Right lobe of liver (tissue), 6 donors: Measurements from ENCODE around the gene CENPV. TPM values are rescaled to one million over a fixed set of nuclear protein-coding genes. Genes with fewer than 3 reads are reported as not detected.
"Not testable (repeated sequence)": the region's sequence is repeated elsewhere in the genome, so short reads cannot be mapped to it uniquely, and the experiment has no call there.

Experiments used
- ATAC-seq, 4 donors: fragments of 200-7000 bp; cut with Tn5 transposase; one replicate each; pipeline ENCODE4 v1.9.1; 2020; ENCODE audit warnings: mild to moderate bottlenecking in 4 of 4, moderate library complexity in 4 of 4
- DNase-seq, 3 donors: peaks; one replicate each; pipeline ENCODE4 v3.0.0-alpha.2; 2020
- H3K27ac ChIP-seq, 3 donors: fragments of 200-600 bp; one replicate each; pipeline ENCODE4 v1.8.0; 2022
- H3K27me3 ChIP-seq, 2 donors: fragments of 200-600 bp; one replicate each; pipeline ENCODE4 v1.8.0; 2022
- H3K36me3 ChIP-seq, 4 donors: fragments of 200-600 bp; sonication (generic) in 1 of 4; one replicate each; pipeline versions ENCODE4 v1.5.1 to v1.8.0; 2017 to 2022; ENCODE audit warnings: control low read depth in 1 of 4
- H3K4me1 ChIP-seq, 4 donors: fragments of 200-600 bp; sonication (generic) in 1 of 4; one replicate each; pipeline versions ENCODE4 v1.5.1 to v1.8.0; 2017 to 2022; ENCODE audit warnings: control low read depth in 1 of 4
- H3K4me3 ChIP-seq, 3 donors: fragments of 200-600 bp; one replicate each; pipeline ENCODE4 v1.8.0; 2022
- H3K9me3 ChIP-seq, 4 donors: fragments of 200-600 bp; sonication (generic) in 1 of 4; one replicate each; pipeline versions ENCODE4 v1.5.1 to v1.8.0; 2017 to 2022; ENCODE audit warnings: control low read depth in 1 of 4
- POLR2A ChIP-seq: fragments of 450-650 bp; IDR thresholded peaks from one replicate; pipeline ENCODE4 v1.6.1; 2017; ENCODE audit warnings: antibody characterized with exemption, mild to moderate bottlenecking
- WGBS: methylation state at CpG from one replicate; pipeline ENCODE4 v1.1.6; 2018; ENCODE audit warnings: low coverage, low lambda C conversion rate; ENCODE audit not compliant: insufficient coverage; ENCODE audit errors: missing lambda C conversion rate; 5-methylcytosine and 5-hydroxymethylcytosine counted together
- intact Hi-C, 2 donors: fragments of 100-400 bp; cut with DNase I; formaldehyde crosslinking; loops; one replicate each; pipeline versions ENCODE4 v1.11.2 to v1.14.1; 2022
- long read RNA-seq: library from polyadenylated mRNA; unstranded; transcript quantifications from one replicate; pipeline ENCODE4 v2.0.0, GENCODE V29; 2019
- total RNA-seq, 6 experiments: library from RNA; depleted of rRNA in 2 of 6; stranded (reverse); fragments of >200 nt in 2 of 6; fragmentation: NEBNext Ultra II Directional in 3 of 6; extraction: Animal tissue kit (Norgen Biotek cat#: 25700) in 3 of 6; gene quantifications; one replicate each; pipeline versions ENCODE4 v1.1.0 to v1.2.4, GENCODE V29; 2016 to 2023
- TF ChIP-seq, protein P1 (sequence below), 4 donors: fragments of 200-600 bp in 3 of 4; fragments of 450-650 bp in 1 of 4; IDR thresholded peaks; one replicate each; pipeline versions ENCODE4 v1.5.1 to v1.8.0; 2016 to 2022; ENCODE audit warnings: antibody characterized with exemption in 4 of 4, mild to moderate bottlenecking in 2 of 4
- donor health status: DM: no; HTN: yes; CAD: no.
- donor health status: DM: no; HTN: no; CAD: no.
- donor health status: DM: no; HTN: no; CAD: no.
- donor health status: DM: no; HTN: yes; CAD: no.
- donor health status: DM: no; HTN: yes; CAD: no.

Gene CENPV
- 10 to 100 TPM; 19.8 to 34.5 (median 24.8) TPM for total RNA-seq
- long read RNA-seq: 0 reads

GRCh38 chr17:16353317-16354174 is at the start of gene CENPV:
CENPV (minus strand) TSS chr17:16353469; CDS start chr17:16353436, 33 bp downstream.
- WGBS: 61% methylated on average over 12 of the region's 83 CpGs
- DNase-seq (peak; percentile 62 to 71 (median 64)), ATAC-seq (peak; percentile 77 to 87 (median 82))
- Histone ChIP-seq H3K9me3 (no peaks in the 10 kb centered on the region), H3K27me3 (no peaks in the 10 kb centered on the region), H3K4me3 (peak within 1 kb of the TSS; percentile 66 to 82 (median 78)), H3K4me1 (peaks cover 0 to 10% (median 5%) of the 10 kb centered on the region in 4 donors), H3K36me3 (peaks cover 0 to 9% (median 0%) of the 10 kb centered on the region in 4 donors), H3K27ac (peak within 1 kb of the TSS; percentile 86 to 90 (median 87))
- TF ChIP-seq POLR2A: peak; percentile 74
- TF ChIP-seq, protein P1, sequence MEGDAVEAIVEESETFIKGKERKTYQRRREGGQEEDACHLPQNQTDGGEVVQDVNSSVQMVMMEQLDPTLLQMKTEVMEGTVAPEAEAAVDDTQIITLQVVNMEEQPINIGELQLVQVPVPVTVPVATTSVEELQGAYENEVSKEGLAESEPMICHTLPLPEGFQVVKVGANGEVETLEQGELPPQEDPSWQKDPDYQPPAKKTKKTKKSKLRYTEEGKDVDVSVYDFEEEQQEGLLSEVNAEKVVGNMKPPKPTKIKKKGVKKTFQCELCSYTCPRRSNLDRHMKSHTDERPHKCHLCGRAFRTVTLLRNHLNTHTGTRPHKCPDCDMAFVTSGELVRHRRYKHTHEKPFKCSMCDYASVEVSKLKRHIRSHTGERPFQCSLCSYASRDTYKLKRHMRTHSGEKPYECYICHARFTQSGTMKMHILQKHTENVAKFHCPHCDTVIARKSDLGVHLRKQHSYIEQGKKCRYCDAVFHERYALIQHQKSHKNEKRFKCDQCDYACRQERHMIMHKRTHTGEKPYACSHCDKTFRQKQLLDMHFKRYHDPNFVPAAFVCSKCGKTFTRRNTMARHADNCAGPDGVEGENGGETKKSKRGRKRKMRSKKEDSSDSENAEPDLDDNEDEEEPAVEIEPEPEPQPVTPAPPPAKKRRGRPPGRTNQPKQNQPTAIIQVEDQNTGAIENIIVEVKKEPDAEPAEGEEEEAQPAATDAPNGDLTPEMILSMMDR (IDR thresholded peaks at IDR 0.05): peak in 2 of 4 donors; percentile 13 to 58
- intact Hi-C loops: no loop called here

- no peaks in the 10 kb centered on the region for H3K27me3 ChIP-seq
- TF ChIP-seq POLR2A: no peak
- TF ChIP-seq, protein P1 (IDR thresholded peaks at IDR 0.05): no peak
- ATAC-seq: peak; percentile 85 to 93 (median 87)
- H3K27ac ChIP-seq: peak overlapping the region; percentile 57 to 95 (median 85)
- peaks cover 0 to 44% (median 16%) of the 10 kb centered on the region in 4 donors for H3K4me1 ChIP-seq
- 19% methylated on average over 9 of the region's 9 CpGs for WGBS
- DNase-seq: peak in 1 of 3 donors; percentile 60
- no peaks in the 10 kb centered on the region for H3K9me3 ChIP-seq
- intact Hi-C loops: no loop called here
- no peak overlapping the region for H3K4me3 ChIP-seq
- H3K36me3 ChIP-seq: no peaks in the 10 kb centered on the region
Measured at GRCh38 chr17:16398270-16399267, 45.3 kb upstream of the CENPV start.

DNA sequence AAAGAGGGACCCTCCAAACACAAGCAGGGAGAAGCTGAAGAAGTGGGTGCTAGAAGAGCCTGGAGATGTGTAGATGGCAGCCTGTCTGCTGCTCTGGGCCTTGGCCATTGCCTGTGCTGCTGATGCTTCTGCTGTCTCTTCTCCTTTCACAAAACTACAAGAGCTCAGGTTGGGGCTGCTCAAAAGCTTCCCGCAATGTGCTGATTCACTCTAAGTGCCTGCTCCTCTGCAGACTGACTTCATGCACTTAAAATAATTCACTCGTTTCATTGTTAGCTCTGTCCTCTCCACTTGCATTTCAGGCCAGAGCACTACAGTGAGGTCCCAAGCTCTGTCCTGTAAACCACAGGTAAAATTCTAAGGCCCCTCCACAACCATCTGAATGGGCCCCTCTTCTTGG is 43.4 kb upstream of the CENPV start:
- H3K27me3 ChIP-seq, H3K9me3 ChIP-seq, DNase-seq, H3K4me3 ChIP-seq, H3K36me3 ChIP-seq, ATAC-seq, intact Hi-C loops: not testable (repeated sequence)
- H3K4me1 ChIP-seq: peaks cover 0 to 44% (median 16%) of the 10 kb centered on the region in 4 donors
- WGBS: no CpG with 5 or more reads among the region's 2 CpGs
- peak overlapping the region in 2 of 3 donors; percentile 85 to 95 for H3K27ac ChIP-seq

DNA sequence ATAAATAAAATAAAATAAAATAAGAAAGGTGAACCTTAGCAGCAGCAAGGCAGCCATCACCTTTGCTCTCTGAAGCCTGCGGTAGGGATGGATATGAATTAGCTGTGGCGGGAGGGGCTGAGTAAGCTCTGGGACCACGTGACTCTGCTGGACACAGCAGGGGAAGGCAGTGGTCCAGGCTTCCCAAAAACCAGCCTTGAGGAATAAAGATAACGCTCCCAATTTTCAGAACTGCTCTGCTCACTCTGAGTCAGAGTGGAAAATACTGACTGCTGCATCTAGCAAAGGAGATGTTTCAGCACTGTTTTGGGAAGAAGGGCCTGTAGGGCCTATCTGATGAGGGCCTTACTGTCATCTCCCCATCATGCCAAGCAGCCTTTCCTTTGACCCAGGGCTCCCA is 42.6 kb upstream of the CENPV start:
- H3K9me3 ChIP-seq, intact Hi-C loops, H3K36me3 ChIP-seq, ATAC-seq, H3K4me3 ChIP-seq, H3K27me3 ChIP-seq, DNase-seq: not testable (repeated sequence)
- H3K4me1 ChIP-seq: peaks cover 0 to 44% (median 15%) of the 10 kb centered on the region in 4 donors
- WGBS: 40% methylated on average over 1 of the region's 4 CpGs
- peak overlapping the region in 2 of 3 donors; percentile 85 to 95 for H3K27ac ChIP-seq

DNA sequence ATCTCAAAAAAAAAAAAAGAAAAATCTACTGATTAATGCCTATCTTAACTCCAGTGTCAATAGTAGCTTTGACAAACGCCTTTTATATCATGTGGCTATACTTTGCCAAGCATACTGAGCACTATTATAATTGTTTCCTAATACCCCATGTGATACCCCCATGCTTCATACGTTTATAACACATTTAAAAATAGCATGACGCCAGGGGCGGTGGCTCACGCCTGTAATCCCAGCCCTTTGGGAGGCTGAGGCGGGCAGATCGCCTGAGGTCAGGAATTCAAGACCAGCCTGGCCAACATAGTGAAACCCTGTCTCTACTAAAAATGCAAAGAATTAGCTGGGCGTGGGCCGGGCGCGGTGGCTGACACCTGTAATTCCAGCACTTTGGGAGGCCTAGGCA is 39.2 kb upstream of the CENPV start:
- H3K36me3 ChIP-seq, H3K9me3 ChIP-seq, H3K27me3 ChIP-seq, intact Hi-C loops, DNase-seq, H3K27ac ChIP-seq, ATAC-seq, H3K4me3 ChIP-seq: not testable (repeated sequence)
- 76% methylated on average over 7 of the region's 11 CpGs for WGBS
- peaks cover 0 to 22% (median 2%) of the 10 kb centered on the region in 4 donors for H3K4me1 ChIP-seq
